Natural killer cell (primary cell): ENCODE measurements around the gene KCTD17. TPM values are rescaled to one million over a fixed set of nuclear protein-coding genes. Genes with fewer than 3 reads are reported as not detected.

ENCODE experiments used
- ATAC-seq, 3 donors: fragments of 150-1000 bp in 2 of 3; fragments of 200-7000 bp in 1 of 3; cut with Tn5 transposase; 1 replicate in 1 of 3; 2 replicates in 2 of 3; pipeline ENCODE4 v1.10.0; 2021; ENCODE audit warnings: mild to moderate bottlenecking in 2 of 3, moderate library complexity in 2 of 3
- DNase-seq, 2 donors: peaks; one replicate each; pipeline versions ENCODE4 v3.0.0 to v3.0.0-alpha.2; 2013 to 2021; ENCODE audit warnings: mixed read lengths in 1 of 2
- H3K27ac ChIP-seq: one replicate; pipeline ENCODE4 v1.5.1; 2013; ENCODE audit warnings: mild to moderate bottlenecking, low read length
- H3K27me3 ChIP-seq: one replicate; pipeline ENCODE4 v1.6.1; 2013; ENCODE audit warnings: low read length; ENCODE audit not compliant: control insufficient read depth, insufficient read depth
- H3K36me3 ChIP-seq: one replicate; pipeline ENCODE4 v1.6.1; 2013; ENCODE audit warnings: low read length; ENCODE audit not compliant: control insufficient read depth, insufficient read depth
- H3K4me1 ChIP-seq: one replicate; pipeline ENCODE4 v1.6.1; 2013; ENCODE audit warnings: low read length; ENCODE audit not compliant: control insufficient read depth, insufficient read depth
- H3K4me3 ChIP-seq: one replicate; pipeline ENCODE4 v1.5.1; 2013; ENCODE audit warnings: low read length
- H3K9me3 ChIP-seq: one replicate; pipeline ENCODE4 v1.6.1; 2013; ENCODE audit warnings: low read length; ENCODE audit not compliant: control insufficient read depth, insufficient read depth
- H3K27ac Mint-ChIP-seq, 2 donors: one replicate each; pipeline ENCODE4 v1.8.0; 2022; ENCODE audit warnings: mild to moderate bottlenecking in 2 of 2, mixed read lengths in 2 of 2, moderate library complexity in 1 of 2
- H3K27me3 Mint-ChIP-seq, 2 donors: one replicate each; pipeline ENCODE4 v1.8.0; 2022; ENCODE audit warnings: low read depth in 2 of 2, mixed read lengths in 2 of 2
- H3K36me3 Mint-ChIP-seq: one replicate; pipeline ENCODE4 v1.8.0; 2022; ENCODE audit warnings: mixed read lengths
- H3K4me1 Mint-ChIP-seq, 2 donors: one replicate each; pipeline ENCODE4 v1.8.0; 2022; ENCODE audit warnings: mixed read lengths in 2 of 2
- H3K4me3 Mint-ChIP-seq: one replicate; pipeline ENCODE4 v1.8.0; 2022; ENCODE audit warnings: mild to moderate bottlenecking, moderate library complexity, mixed read lengths
- H3K9me3 Mint-ChIP-seq, 2 donors: one replicate each; pipeline ENCODE4 v1.8.0; 2022; ENCODE audit warnings: mixed read lengths in 2 of 2
- WGBS: methylation state at CpG from one replicate; pipeline ENCODE4 v1.1.7; 2013; ENCODE audit warnings: missing lambda C conversion rate; ENCODE audit not compliant: insufficient coverage; 5-methylcytosine and 5-hydroxymethylcytosine counted together
- intact Hi-C: fragments of 100-400 bp; cut with micrococcal nuclease; formaldehyde crosslinking; loops from one replicate; pipeline ENCODE4 v1.14.2; 2022
- total RNA-seq, 4 donors: library from RNA; stranded (reverse); fragments of 120-200 nt in 1 of 4; gene quantifications; one replicate each; pipeline versions ENCODE4 v1.2.3 to v1.2.4, GENCODE V29; 2013 to 2022
- TF ChIP-seq, protein P1 (sequence below): fragments of 200-600 bp; IDR thresholded peaks from one replicate; pipeline ENCODE4 v1.8.0; 2022; ENCODE audit warnings: antibody characterized with exemption

KCTD17 gene
- total RNA-seq, 3 donors from 2014 or later (not counting 1 experiment from before 2014, with no cell fraction given), result 21.3 to 29.4 (median 22.9) TPM

- TF ChIP-seq, protein P1, sequence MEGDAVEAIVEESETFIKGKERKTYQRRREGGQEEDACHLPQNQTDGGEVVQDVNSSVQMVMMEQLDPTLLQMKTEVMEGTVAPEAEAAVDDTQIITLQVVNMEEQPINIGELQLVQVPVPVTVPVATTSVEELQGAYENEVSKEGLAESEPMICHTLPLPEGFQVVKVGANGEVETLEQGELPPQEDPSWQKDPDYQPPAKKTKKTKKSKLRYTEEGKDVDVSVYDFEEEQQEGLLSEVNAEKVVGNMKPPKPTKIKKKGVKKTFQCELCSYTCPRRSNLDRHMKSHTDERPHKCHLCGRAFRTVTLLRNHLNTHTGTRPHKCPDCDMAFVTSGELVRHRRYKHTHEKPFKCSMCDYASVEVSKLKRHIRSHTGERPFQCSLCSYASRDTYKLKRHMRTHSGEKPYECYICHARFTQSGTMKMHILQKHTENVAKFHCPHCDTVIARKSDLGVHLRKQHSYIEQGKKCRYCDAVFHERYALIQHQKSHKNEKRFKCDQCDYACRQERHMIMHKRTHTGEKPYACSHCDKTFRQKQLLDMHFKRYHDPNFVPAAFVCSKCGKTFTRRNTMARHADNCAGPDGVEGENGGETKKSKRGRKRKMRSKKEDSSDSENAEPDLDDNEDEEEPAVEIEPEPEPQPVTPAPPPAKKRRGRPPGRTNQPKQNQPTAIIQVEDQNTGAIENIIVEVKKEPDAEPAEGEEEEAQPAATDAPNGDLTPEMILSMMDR, result no peak
- H3K27ac Mint-ChIP-seq, result no peak overlapping the region
- H3K9me3 Mint-ChIP-seq, result no peaks in the 10 kb centered on the region
- H3K27me3 ChIP-seq, result no peaks in the 10 kb centered on the region
- H3K4me1 Mint-ChIP-seq, result no peaks in the 10 kb centered on the region
- WGBS, result 95% methylated on average over 20 of the region's 20 CpGs
- peaks cover 16 to 20% of the 10 kb centered on the region in 2 donors for H3K27me3 Mint-ChIP-seq
- H3K4me1 ChIP-seq, result no peaks in the 10 kb centered on the region
- no peak overlapping the region for H3K27ac ChIP-seq
- DNase-seq, result no peak
- no peaks in the 10 kb centered on the region for H3K9me3 ChIP-seq
- no peak for ATAC-seq
- no peaks in the 10 kb centered on the region for H3K36me3 ChIP-seq
- no peak overlapping the region for H3K4me3 Mint-ChIP-seq
- intact Hi-C loops, result no loop called here
- no peak overlapping the region for H3K4me3 ChIP-seq
- no peaks in the 10 kb centered on the region for H3K36me3 Mint-ChIP-seq
These were observed 40.6 kb upstream of the KCTD17 start for GRCh38 chr22:37010976-37011375.

GRCh38 chr22:37011472-37011871 is 40.1 kb upstream of the KCTD17 start:
- Mint-ChIP-seq H3K4me3 (no peak overlapping the region), H3K4me1 (no peaks in the 10 kb centered on the region), H3K9me3 (no peaks in the 10 kb centered on the region), H3K27me3 (peaks cover 11 to 17% of the 10 kb centered on the region in 2 donors), H3K27ac (no peak overlapping the region), H3K36me3 (no peaks in the 10 kb centered on the region)
- Histone ChIP-seq H3K9me3 (no peaks in the 10 kb centered on the region), H3K27ac (no peak overlapping the region), H3K27me3 (no peaks in the 10 kb centered on the region), H3K4me1 (no peaks in the 10 kb centered on the region), H3K4me3 (no peak overlapping the region), H3K36me3 (no peaks in the 10 kb centered on the region)
- DNase-seq, result no peak
- ATAC-seq, result no peak
- TF ChIP-seq, protein P1, result no peak
- intact Hi-C loops, result no loop called here
- 92% methylated on average over 3 of the region's 3 CpGs for WGBS

DNA sequence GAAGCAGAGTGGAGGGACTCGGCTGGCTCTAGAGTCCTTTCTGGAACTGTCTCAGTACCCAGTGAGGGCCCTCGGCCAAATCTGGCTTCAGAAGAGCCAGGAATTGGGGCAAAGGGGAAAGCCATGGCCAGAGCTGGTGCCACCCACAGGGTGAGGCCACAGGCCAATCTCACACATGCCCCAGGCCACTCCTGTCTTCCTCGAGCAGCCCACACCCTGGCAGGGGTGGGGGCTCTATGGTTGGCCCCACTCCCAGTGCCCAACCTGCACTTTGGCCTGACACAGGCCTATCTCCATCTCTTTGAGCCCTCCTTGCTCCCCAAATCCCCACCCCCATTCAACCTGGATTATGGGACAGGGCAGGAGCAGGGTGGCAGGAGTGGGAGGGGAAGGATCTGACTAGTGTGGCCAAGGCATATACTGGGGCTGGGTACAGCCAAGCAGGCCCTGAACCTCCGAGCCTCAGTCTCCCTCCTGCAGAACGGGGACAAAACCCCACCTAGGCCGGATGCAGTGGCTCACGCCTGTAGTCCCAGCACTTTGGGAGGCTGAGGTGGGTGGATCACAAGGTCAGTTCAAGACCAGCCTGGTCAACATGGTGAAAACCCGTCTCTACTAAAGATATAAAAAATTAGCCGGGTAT is 39.2 kb upstream of the KCTD17 start:
- Histone ChIP-seq H3K9me3 (no peaks in the 10 kb centered on the region), H3K27me3 (no peaks in the 10 kb centered on the region), H3K36me3 (no peaks in the 10 kb centered on the region), H3K4me3 (no peak overlapping the region), H3K4me1 (no peaks in the 10 kb centered on the region), H3K27ac (no peak overlapping the region)
- intact Hi-C loops, result no loop called here
- Mint-ChIP-seq H3K27me3 (peaks cover 6 to 12% of the 10 kb centered on the region in 2 donors), H3K27ac (no peak overlapping the region), H3K4me3 (no peak overlapping the region), H3K36me3 (no peaks in the 10 kb centered on the region), H3K9me3 (no peaks in the 10 kb centered on the region), H3K4me1 (no peaks in the 10 kb centered on the region)
- TF ChIP-seq, protein P1, result no peak
- 90% methylated on average over 9 of the region's 9 CpGs for WGBS
- DNase-seq (no peak), ATAC-seq (no peak)

- Histone ChIP-seq H3K4me3 (no peak overlapping the region), H3K9me3 (no peaks in the 10 kb centered on the region), H3K27ac (no peak overlapping the region), H3K4me1 (no peaks in the 10 kb centered on the region), H3K36me3 (no peaks in the 10 kb centered on the region), H3K27me3 (no peaks in the 10 kb centered on the region)
- Mint-ChIP-seq H3K9me3 (no peaks in the 10 kb centered on the region), H3K4me3 (no peak overlapping the region), H3K27ac (no peak overlapping the region), H3K36me3 (no peaks in the 10 kb centered on the region), H3K4me1 (no peaks in the 10 kb centered on the region), H3K27me3 (peaks cover under 1 to 6% of the 10 kb centered on the region in 2 donors)
- intact Hi-C loops, result no loop called here
- WGBS, result 82% methylated on average over 8 of the region's 10 CpGs
- ATAC-seq (no peak), DNase-seq (no peak)
- TF ChIP-seq, protein P1, result no peak
These were observed 38.6 kb upstream of the KCTD17 start for GRCh38 chr22:37012956-37013355.
